Vagina (tissue), 2 donors: ENCODE measurements around the gene MIEN1. TPM values are rescaled to one million over a fixed set of nuclear protein-coding genes. Genes with fewer than 3 reads are reported as not detected.

Source experiments
- DNase-seq, 2 donors: peaks; one replicate each; pipeline ENCODE4 v3.0.0-alpha.2; 2017; ENCODE audit errors: extremely low spot score in 2 of 2
- H3K27ac ChIP-seq: fragments of 200-600 bp; sonication (generic); one replicate; pipeline ENCODE4 v1.5.1; 2019
- H3K27me3 ChIP-seq: fragments of 200-600 bp; sonication (generic); one replicate; pipeline ENCODE4 v1.5.1; 2019
- H3K36me3 ChIP-seq, 2 donors: fragments of 200-600 bp; sonication (generic); one replicate each; pipeline ENCODE4 v1.5.1; 2017 to 2019
- H3K4me1 ChIP-seq: fragments of 200-600 bp; sonication (generic); one replicate; pipeline ENCODE4 v1.5.1; 2019
- H3K4me3 ChIP-seq, 2 donors: fragments of 200-600 bp; sonication (generic); 1 replicate in 1 of 2; 2 replicates in 1 of 2; pipeline ENCODE4 v1.5.1; 2016 to 2019
- H3K9me3 ChIP-seq: fragments of 200-600 bp; sonication (generic); one replicate; pipeline ENCODE4 v1.5.1; 2019
- CTCF ChIP-seq, 3 experiments: fragments of 450-650 bp in 2 of 3; fragments of 200-600 bp in 1 of 3; sonication (generic) in 1 of 3; IDR thresholded peaks; one replicate each; pipeline ENCODE4 v1.5.1; 2017 to 2019; ENCODE audit warnings: antibody characterized with exemption in 3 of 3, mild to moderate bottlenecking in 2 of 3, moderate library complexity in 2 of 3
- POLR2A ChIP-seq, 2 donors: fragments of 450-650 bp; IDR thresholded peaks; one replicate each; pipeline ENCODE4 v1.6.1; 2017; ENCODE audit warnings: antibody characterized with exemption in 2 of 2, mild to moderate bottlenecking in 2 of 2, moderate library complexity in 2 of 2
- POLR2AphosphoS5 ChIP-seq, 2 donors: sonication (generic); formaldehyde crosslinking; IDR thresholded peaks; one replicate each; pipeline ENCODE4 v1.9.0; 2017; ENCODE audit warnings: antibody characterized with exemption in 2 of 2, mild to moderate bottlenecking in 2 of 2, low read depth in 1 of 2; ENCODE audit not compliant: insufficient read depth in 1 of 2
- intact Hi-C: fragments of 100-400 bp; cut with DNase I; formaldehyde crosslinking; loops from one replicate; pipeline ENCODE4 v1.15.1; 2023
- microRNA-seq: library from miRNA; unstranded; fragments of <30 nt; microRNA quantifications from one replicate; pipeline ENCODE4, GENCODE V29; 2017; ENCODE audit warnings: borderline number of aligned reads, borderline replicate concordance
- small RNA-seq: library from RNA; depleted of rRNA; stranded (forward); fragments of <200 nt; gene quantifications from one replicate; pipeline ENCODE3, GENCODE V24; 2016
- total RNA-seq: library from RNA; depleted of rRNA; stranded (reverse); fragments of >200 nt; gene quantifications from one replicate; pipeline ENCODE4 v1.2.3, GENCODE V29; 2016

MIEN1 gene
- total RNA-seq, 1 donor from 2014 or later: 74.2 TPM

- H3K4me3 ChIP-seq: no peak overlapping the region
- H3K9me3 ChIP-seq: no peaks in the 10 kb centered on the region
- no peaks in the 10 kb centered on the region for H3K27me3 ChIP-seq
- no peaks in the 10 kb centered on the region for H3K36me3 ChIP-seq
- DNase-seq: no peak
- intact Hi-C loops: loop anchor here (5.0 kb wide), 1 partner anchor 48 kb away; the partner anchor contains the start of gene MIEN1
- H3K27ac ChIP-seq: no peak overlapping the region
- TF ChIP-seq POLR2AphosphoS5 (IDR thresholded peaks at IDR 0.05; ENCODE audit: insufficient read depth in 1 of 2, low read depth in 1 of 2): no peak
- TF ChIP-seq POLR2A (IDR thresholded peaks at IDR 0.05): no peak
- no peak for TF ChIP-seq CTCF (IDR thresholded peaks at IDR 0.05)
- H3K4me1 ChIP-seq: peaks cover 14% of the 10 kb centered on the region
Observed at GRCh38 chr17:39684369-39685192, 45.8 kb downstream of the MIEN1 start.

GRCh38 chr17:39683295-39683939 is 46.9 kb downstream of the MIEN1 start:
- Histone ChIP-seq H3K27ac (no peak overlapping the region), H3K4me1 (peaks cover 6% of the 10 kb centered on the region), H3K9me3 (no peaks in the 10 kb centered on the region), H3K36me3 (no peaks in the 10 kb centered on the region), H3K27me3 (no peaks in the 10 kb centered on the region), H3K4me3 (no peak overlapping the region)
- DNase-seq: no peak
- TF ChIP-seq POLR2A (IDR thresholded peaks at IDR 0.05): no peak
- no peak for TF ChIP-seq CTCF (IDR thresholded peaks at IDR 0.05)
- no peak for TF ChIP-seq POLR2AphosphoS5 (IDR thresholded peaks at IDR 0.05; ENCODE audit: insufficient read depth in 1 of 2, low read depth in 1 of 2)
- intact Hi-C loops: loop anchor here (5.0 kb wide), 1 partner anchor 49 kb away; the partner anchor contains the start of gene MIEN1

DNA sequence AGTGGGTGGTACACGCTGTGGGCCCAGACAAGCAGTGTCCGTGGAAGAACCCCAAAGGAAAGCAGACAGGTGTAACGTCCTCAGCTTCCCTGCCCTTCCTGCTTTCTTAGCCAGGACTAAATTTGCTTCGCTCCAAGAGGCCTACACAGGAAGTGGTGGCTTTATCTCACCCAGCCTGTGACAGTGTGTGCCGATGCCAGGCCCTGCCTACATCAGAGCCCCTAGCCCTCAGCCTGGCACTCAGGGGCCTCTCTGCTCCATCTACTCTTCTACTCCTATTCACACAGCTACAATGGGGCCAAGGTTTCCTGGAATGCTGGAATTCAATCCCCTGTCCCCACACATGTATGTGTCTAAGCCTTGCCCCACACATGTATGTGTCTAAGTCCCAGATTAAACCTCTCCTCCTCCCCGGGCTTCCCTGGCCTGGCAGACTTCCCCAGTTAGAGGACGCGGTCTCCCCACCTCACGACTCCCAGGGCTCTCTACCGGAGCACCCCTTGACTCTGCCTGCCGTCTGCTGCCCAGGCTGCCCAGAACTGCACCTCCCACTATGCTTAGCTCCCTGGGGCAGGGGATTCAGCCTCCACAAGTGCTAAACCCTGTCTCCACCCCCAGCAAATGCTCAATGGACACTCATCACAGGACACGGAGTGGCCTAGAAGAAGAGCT is 50.7 kb downstream of the MIEN1 start:
- intact Hi-C loops: loop anchor here (5.0 kb wide), 1 partner anchor 53 kb away; the partner anchor contains the start of gene MIEN1
- H3K27me3 ChIP-seq: no peaks in the 10 kb centered on the region
- H3K9me3 ChIP-seq: no peaks in the 10 kb centered on the region
- no peak for TF ChIP-seq CTCF (IDR thresholded peaks at IDR 0.05)
- TF ChIP-seq POLR2AphosphoS5 (IDR thresholded peaks at IDR 0.05; ENCODE audit: insufficient read depth in 1 of 2, low read depth in 1 of 2): no peak
- no peak for TF ChIP-seq POLR2A (IDR thresholded peaks at IDR 0.05)
- peaks cover 22% of the 10 kb centered on the region for H3K4me1 ChIP-seq
- DNase-seq: no peak
- no peak overlapping the region for H3K4me3 ChIP-seq
- H3K36me3 ChIP-seq: peaks cover 0 to 4% of the 10 kb centered on the region in 2 donors
- H3K27ac ChIP-seq: no peak overlapping the region

Small RNAs within 50 kb of the gene (microRNA-seq; reads per million reads assigned to microRNA genes)
- gene MIR4728: 3.8 reads per million

Small RNAs within 50 kb of the gene (small RNA-seq; reads per million reads assigned to genes)
- gene MIR4728: not detected

Other genes with a start within 250 kb of the MIEN1 start
- not detected for gene NEUROD2, start 122.6 kb downstream of the MIEN1 start, total RNA-seq
- 9.3 TPM for gene PPP1R1B, start 103.6 kb downstream of the MIEN1 start, total RNA-seq
- gene STARD3, start 93.4 kb downstream of the MIEN1 start, total RNA-seq: 148 TPM
- 0.49 TPM for gene TCAP, start 65.2 kb downstream of the MIEN1 start, total RNA-seq
- gene PNMT, start 62.1 kb downstream of the MIEN1 start, total RNA-seq: 5.6 TPM
- 17.7 TPM for gene PGAP3, start 42.5 kb downstream of the MIEN1 start, total RNA-seq
- 52.1 TPM for gene ERBB2, start 30.5 kb downstream of the MIEN1 start, total RNA-seq
- 23.6 TPM for gene GRB7, start 7.4 kb upstream of the MIEN1 start, total RNA-seq
- gene IKZF3, start 133.8 kb upstream of the MIEN1 start, total RNA-seq: 5.9 TPM
- not detected for gene ZPBP2, start 137.7 kb upstream of the MIEN1 start, total RNA-seq
- 10.8 TPM for gene GSDMB, start 188.1 kb upstream of the MIEN1 start, total RNA-seq
- 42.7 TPM for gene ORMDL3, start 197.1 kb upstream of the MIEN1 start, total RNA-seq
- gene LRRC3C, start 197.2 kb upstream of the MIEN1 start, total RNA-seq: not detected
- 0.74 TPM for gene GSDMA, start 232.5 kb upstream of the MIEN1 start, total RNA-seq